Karpas-422 (cell line): ENCODE measurements around the gene ARF6. TPM values are rescaled to one million over a fixed set of nuclear protein-coding genes. Genes with fewer than 3 reads are reported as not detected.
A peak's percentile ranks its signal among the peaks of the same experiment; 100 is the strongest.

Experiments used
- DNase-seq: peaks from one replicate; pipeline ENCODE4 v3.0.0-alpha.2; 2015
- H2AFZ ChIP-seq: fragments of 200-600 bp; sonication (generic); 2 replicates; pipeline ENCODE4 v1.6.1; 2014; ENCODE audit warnings: antibody characterized with exemption, low read length, mixed read lengths
- H3K27ac ChIP-seq: fragments of 200-600 bp; sonication (generic); 2 replicates; pipeline ENCODE4 v1.5.1; 2014; ENCODE audit warnings: mild to moderate bottlenecking, low read length, moderate library complexity
- H3K27me3 ChIP-seq: fragments of 200-600 bp; sonication (generic); 2 replicates; pipeline ENCODE4 v1.6.1; 2014; ENCODE audit warnings: low read length, mixed read lengths
- H3K36me3 ChIP-seq: fragments of 200-600 bp; sonication (generic); 2 replicates; pipeline ENCODE4 v1.6.1; 2014; ENCODE audit warnings: low read length, mixed read lengths; ENCODE audit not compliant: insufficient read depth
- H3K4me1 ChIP-seq: fragments of 200-600 bp; sonication (generic); 2 replicates; pipeline ENCODE4 v1.6.1; 2014; ENCODE audit warnings: mild to moderate bottlenecking, low read length, mixed read lengths
- H3K4me2 ChIP-seq: fragments of 200-600 bp; sonication (generic); 2 replicates; pipeline ENCODE4 v1.6.1; 2014; ENCODE audit warnings: low read length, low read depth, mild to moderate bottlenecking; ENCODE audit not compliant: poor library complexity, severe bottlenecking
- H3K4me3 ChIP-seq: fragments of 200-600 bp; sonication (generic); 2 replicates; pipeline ENCODE4 v1.5.1; 2014; ENCODE audit warnings: mild to moderate bottlenecking, antibody characterized with exemption, low read length, mixed read lengths
- H3K79me2 ChIP-seq: fragments of 200-600 bp; sonication (generic); 2 replicates; pipeline ENCODE4 v1.6.1; 2014; ENCODE audit warnings: mild to moderate bottlenecking, low read length, mixed read lengths
- H3K9ac ChIP-seq: fragments of 200-600 bp; sonication (generic); 2 replicates; pipeline ENCODE4 v1.6.0; 2014; ENCODE audit warnings: low read length
- H3K9me2 ChIP-seq: fragments of 200-600 bp; sonication (generic), shearing (Covaris generic); replicated peaks from 2 replicates; pipeline ENCODE4 v1.6.0; 2014; ENCODE audit warnings: mild to moderate bottlenecking, low read length, moderate library complexity; ENCODE audit not compliant: insufficient read depth
- H3K9me3 ChIP-seq: fragments of 300-700, 200-600 bp; sonication (generic); 2 replicates; pipeline ENCODE4 v1.6.1; 2014; ENCODE audit warnings: low read length, mixed read lengths
- H4K20me1 ChIP-seq: fragments of 200-600 bp; sonication (generic); 2 replicates; pipeline ENCODE4 v1.6.1; 2014; ENCODE audit warnings: mild to moderate bottlenecking, antibody characterized with exemption, low read length, low read depth; ENCODE audit not compliant: insufficient read depth
- total RNA-seq: library from RNA; depleted of rRNA; stranded (reverse); fragments of >200 nt; shearing (Covaris generic); gene quantifications from 2 replicates; pipeline ENCODE4 v1.2.3, GENCODE V29; 2014; ENCODE audit warnings: low replicate concordance; rRNA removed

ARF6 gene
- 55.0 and 58.9 TPM in 2 replicates for total RNA-seq

DNA sequence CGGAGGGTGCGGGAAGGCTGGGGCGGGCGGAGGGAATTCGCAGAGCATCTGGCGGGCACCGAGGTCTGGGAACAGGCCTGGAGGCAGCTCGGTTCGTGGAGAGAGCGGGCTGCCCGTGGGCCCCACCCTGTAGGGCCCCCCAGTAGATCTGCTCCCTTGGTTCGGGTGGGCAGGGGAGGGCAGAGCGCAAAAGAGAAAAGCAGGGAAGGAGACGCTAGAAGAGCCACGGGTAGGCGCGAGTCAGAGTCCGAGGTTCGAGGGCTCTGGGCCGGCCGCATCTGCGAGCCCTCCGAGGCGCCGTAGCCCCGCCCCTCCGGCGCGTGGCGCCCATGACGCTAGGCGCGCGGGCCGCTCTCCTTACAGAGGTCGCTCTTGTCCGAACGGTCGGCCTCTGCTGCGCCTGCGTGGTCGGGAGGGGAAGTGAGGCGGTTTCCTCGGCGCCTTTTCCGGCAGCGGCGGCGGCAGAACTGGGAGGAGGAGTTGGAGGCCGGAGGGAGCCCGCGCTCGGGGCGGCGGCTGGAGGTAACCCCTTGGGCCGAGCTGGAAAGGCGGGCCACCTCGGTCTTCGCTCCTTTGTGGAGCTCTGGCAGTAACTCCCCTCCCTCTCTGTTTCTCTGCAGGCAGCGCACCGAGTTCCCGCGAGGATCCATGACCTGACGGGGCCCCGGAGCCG is at the start of gene ARF6:
ARF6 (plus strand) TSS at position 447 of the 673 bp plus-strand sequence. CDS start 655 bp downstream, outside the sequence.
- H3K4me2 ChIP-seq: peak within 1 kb of the TSS; percentile 77
- H3K36me3 ChIP-seq: peaks cover 32% of the 10 kb centered on the region
- peaks cover 52% of the 10 kb centered on the region for H3K4me1 ChIP-seq
- H3K9me3 ChIP-seq: no peaks in the 10 kb centered on the region
- DNase-seq: peak; percentile 100
- H3K27ac ChIP-seq: peak within 1 kb of the TSS; percentile 91
- H3K4me3 ChIP-seq: peak within 1 kb of the TSS; percentile 98
- H2AFZ ChIP-seq: peak within 1 kb of the TSS; percentile 19; the same call in 1 of the 2 replicates
- peaks cover 31% of the 10 kb centered on the region for H4K20me1 ChIP-seq
- no peaks in the 10 kb centered on the region for H3K27me3 ChIP-seq
- H3K9ac ChIP-seq: peak within 1 kb of the TSS; percentile 99
- H3K79me2 ChIP-seq: peaks cover 49% of the 10 kb centered on the region
- H3K9me2 ChIP-seq: no peaks in the 10 kb centered on the region

DNA sequence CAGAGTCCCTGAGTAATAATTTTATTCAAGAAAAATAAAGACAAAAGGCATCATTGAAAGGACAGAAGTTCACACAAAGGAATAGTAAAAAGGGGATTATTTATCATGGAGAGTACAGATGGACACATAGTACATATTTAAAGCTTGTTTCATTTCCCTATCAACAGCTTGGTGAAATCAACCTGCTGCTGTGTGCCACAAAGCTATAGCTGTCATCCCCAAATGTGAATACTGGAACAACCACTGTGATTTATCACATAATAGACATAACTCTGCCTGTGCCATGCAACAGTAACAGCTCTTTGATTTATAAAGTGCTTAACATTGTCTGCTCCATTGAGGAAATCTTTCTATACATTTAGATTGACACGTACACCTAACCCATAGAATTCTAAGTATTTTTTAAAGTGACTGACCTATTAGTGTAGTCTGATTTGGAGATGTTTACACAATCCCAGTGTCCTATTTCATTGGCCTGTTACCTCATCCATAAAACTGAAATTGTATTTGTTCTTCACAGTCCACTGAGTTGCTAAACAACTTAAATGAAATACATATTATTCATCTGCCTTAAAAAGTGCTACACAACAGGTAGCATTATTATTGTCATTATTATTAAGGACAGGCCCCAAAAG is 43.6 kb upstream of the ARF6 start:
- no peaks in the 10 kb centered on the region for H3K9me2 ChIP-seq
- no peak overlapping the region for H3K4me2 ChIP-seq
- H3K27me3 ChIP-seq: no peaks in the 10 kb centered on the region
- H3K4me3 ChIP-seq: no peak overlapping the region
- H3K9me3 ChIP-seq: no peaks in the 10 kb centered on the region
- 0 out of 2 replicates have a peak, but pooled peaks cover 5% of the 10 kb centered on the region for H4K20me1 ChIP-seq
- peaks cover 35% of the 10 kb centered on the region for H3K4me1 ChIP-seq
- no peak overlapping the region for H2AFZ ChIP-seq
- peak; percentile 39 for DNase-seq
- no peak overlapping the region for H3K27ac ChIP-seq
- peaks cover 47% of the 10 kb centered on the region for H3K36me3 ChIP-seq
- peaks cover 55% of the 10 kb centered on the region for H3K79me2 ChIP-seq
- no peak overlapping the region for H3K9ac ChIP-seq

DNA sequence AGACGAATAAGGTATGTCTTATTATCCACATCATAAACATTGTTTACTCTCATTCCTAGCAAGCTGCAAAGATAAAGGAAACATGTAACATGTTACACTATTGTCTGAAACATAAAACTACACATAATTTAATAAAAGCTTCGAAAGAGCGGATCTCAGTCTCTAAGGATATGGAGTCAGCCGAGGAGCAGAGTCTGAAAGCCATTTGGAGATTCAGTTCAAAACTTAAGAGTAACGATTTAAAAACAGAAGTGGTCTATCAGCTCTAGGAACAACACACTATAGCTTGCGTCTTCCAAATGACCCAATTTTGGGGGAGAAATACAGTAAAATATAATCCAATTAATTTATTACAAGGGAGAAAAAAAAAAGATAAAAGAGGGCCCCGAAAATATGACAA is 41.1 kb upstream of the ARF6 start:
- Histone ChIP-seq H3K79me2 (peaks cover 47% of the 10 kb centered on the region), H3K27me3 (no peaks in the 10 kb centered on the region), H3K36me3 (peaks cover 26% of the 10 kb centered on the region; the same call in 1 of the 2 replicates), H3K9ac (peak overlapping the region; percentile 82), H4K20me1 (0 out of 2 replicates have a peak, but pooled peaks cover 5% of the 10 kb centered on the region), H3K4me2 (peak overlapping the region; percentile 94), H3K9me2 (no peaks in the 10 kb centered on the region), H3K27ac (peak overlapping the region; percentile 15), H2AFZ (peak overlapping the region; percentile 76; the same call in 1 of the 2 replicates), H3K9me3 (no peaks in the 10 kb centered on the region), H3K4me3 (peak overlapping the region; percentile 87), H3K4me1 (peaks cover 35% of the 10 kb centered on the region)
- peak; percentile 60 for DNase-seq

DNA sequence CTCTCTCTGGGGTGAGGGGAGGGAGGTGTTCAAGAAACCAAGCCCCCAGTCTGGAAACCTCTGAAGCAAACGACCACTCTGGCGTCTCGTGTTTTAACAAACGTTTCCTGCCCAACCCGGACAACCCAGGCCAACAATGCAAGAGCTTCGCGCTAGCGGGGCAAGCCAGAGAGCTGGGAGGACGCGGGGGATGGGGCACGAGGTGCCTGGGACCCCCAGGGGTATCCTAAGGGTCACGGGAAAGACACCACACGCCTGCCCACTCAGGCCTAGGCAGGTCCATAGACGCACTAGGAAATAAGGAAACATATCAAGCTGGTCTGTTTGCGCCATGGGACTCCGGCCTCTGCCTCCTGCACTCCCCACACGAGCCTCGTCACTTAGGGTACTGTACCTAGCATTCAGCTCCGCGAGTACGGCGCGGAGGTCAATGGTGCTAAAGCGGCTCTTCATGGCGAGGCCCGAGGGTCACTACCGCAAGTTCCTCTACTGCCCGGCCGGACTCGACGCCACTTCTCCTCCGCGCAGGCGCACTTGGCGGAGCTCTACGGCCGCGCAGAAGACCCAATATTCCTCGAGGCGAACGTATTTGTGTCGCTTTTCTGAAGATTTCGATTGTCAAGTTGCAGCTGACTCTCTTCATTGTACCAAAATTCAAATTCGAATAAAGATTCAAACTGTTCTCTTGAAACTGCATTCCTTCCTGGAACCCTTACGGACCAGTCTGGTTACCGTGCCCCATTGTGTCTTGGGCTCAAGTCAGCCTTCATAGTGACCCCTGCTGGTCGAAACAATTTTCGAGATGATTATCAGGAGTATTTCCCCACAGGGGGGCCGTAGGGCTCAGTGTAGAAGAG is 40.4 kb upstream of the ARF6 start, which contains the start of gene NEMF:
NEMF (minus strand) TSS at position 488 of the 857 bp plus-strand sequence; CDS start at position 453, 35 bp downstream.
- Histone ChIP-seq H3K27ac (peak within 1 kb of the TSS; percentile 15), H3K4me1 (peaks cover 39% of the 10 kb centered on the region), H3K4me2 (peak within 1 kb of the TSS; percentile 94), H3K9me2 (no peaks in the 10 kb centered on the region), H3K79me2 (peaks cover 43% of the 10 kb centered on the region), H4K20me1 (0 out of 2 replicates have a peak, but pooled peaks cover 5% of the 10 kb centered on the region), H3K27me3 (no peaks in the 10 kb centered on the region), H3K36me3 (peaks cover 23% of the 10 kb centered on the region; the same call in 1 of the 2 replicates), H3K9me3 (no peaks in the 10 kb centered on the region), H3K9ac (peak within 1 kb of the TSS; percentile 82), H2AFZ (peak within 1 kb of the TSS; percentile 76), H3K4me3 (peak within 1 kb of the TSS; percentile 87)
- DNase-seq: peak; percentile 97

DNA sequence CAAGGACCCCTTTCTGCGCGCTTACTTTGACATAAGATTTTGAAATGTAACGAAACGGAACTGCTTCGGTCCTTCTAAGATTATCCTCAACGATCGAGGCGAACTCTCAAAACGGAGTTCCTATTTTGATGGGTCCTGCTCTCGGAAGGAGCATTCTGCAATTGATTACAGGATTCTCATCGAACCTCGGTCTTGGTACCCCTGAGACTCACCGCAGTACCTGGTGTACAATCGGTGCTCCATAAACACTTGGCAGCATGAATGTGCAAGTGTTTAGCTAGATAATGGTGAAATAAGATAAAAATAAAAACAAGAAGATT is 39.8 kb upstream of the ARF6 start:
- H4K20me1 ChIP-seq: 0 out of 2 replicates have a peak, but pooled peaks cover 5% of the 10 kb centered on the region
- peak overlapping the region; percentile 87 for H3K4me3 ChIP-seq
- DNase-seq: no peak
- peaks cover 23% of the 10 kb centered on the region; the same call in 1 of the 2 replicates for H3K36me3 ChIP-seq
- H3K9me3 ChIP-seq: no peaks in the 10 kb centered on the region
- peak overlapping the region; percentile 94 for H3K4me2 ChIP-seq
- H3K9ac ChIP-seq: peak overlapping the region; percentile 82
- no peaks in the 10 kb centered on the region for H3K27me3 ChIP-seq
- H3K27ac ChIP-seq: peak overlapping the region; percentile 15; the same call in 1 of the 2 replicates
- H3K4me1 ChIP-seq: peaks cover 44% of the 10 kb centered on the region
- no peaks in the 10 kb centered on the region for H3K9me2 ChIP-seq
- peaks cover 43% of the 10 kb centered on the region for H3K79me2 ChIP-seq
- peak overlapping the region; percentile 76 for H2AFZ ChIP-seq

DNA sequence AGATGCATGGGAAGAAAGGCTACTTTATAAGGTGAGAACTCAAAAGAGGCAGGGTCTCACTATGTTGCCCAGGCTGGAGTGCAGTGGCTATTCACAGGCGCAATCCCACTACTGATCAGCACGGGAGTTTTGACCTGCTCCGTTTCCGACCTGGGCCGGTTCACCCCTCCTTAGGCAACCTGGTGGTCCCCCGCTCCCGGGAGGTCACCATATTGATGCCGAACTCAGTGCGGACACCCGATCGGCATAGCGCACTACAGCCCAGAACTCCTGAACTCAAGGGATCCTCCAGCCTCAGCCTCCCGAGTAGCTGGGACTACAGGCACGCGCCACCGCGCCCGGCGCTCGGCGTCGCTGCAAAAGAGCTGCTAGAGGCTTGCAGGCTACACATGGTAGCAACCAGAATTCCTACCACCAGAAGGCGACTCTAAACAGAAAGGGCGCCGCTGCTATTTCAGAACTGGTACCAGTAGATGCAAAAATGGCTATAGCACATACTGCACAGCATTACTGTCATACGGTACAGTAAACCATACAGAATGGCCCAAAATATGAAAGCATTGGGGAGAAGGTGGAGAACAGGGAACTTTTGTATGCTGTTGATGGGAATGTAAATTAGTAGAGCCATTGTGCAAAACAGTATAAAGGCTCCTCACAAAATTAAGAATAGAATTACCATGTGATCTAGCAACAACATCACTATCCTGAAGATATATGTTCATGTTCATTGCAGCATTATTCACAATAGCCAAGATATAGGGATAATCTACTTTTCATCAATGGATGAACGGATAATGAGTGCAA is 39.1 kb upstream of the ARF6 start:
- Histone ChIP-seq H3K4me2 (peak overlapping the region; percentile 94), H3K27ac (no peak overlapping the region), H2AFZ (peak overlapping the region; percentile 57), H3K36me3 (peaks cover 21% of the 10 kb centered on the region; the same call in 1 of the 2 replicates), H3K9ac (peak overlapping the region; percentile 82; the same call in 1 of the 2 replicates), H3K27me3 (no peaks in the 10 kb centered on the region), H3K79me2 (peaks cover 39% of the 10 kb centered on the region), H3K9me2 (no peaks in the 10 kb centered on the region), H3K4me1 (peaks cover 50% of the 10 kb centered on the region), H3K4me3 (peak overlapping the region; percentile 87), H4K20me1 (0 out of 2 replicates have a peak, but pooled peaks cover 5% of the 10 kb centered on the region), H3K9me3 (no peaks in the 10 kb centered on the region)
- peak; percentile 80 for DNase-seq

DNA sequence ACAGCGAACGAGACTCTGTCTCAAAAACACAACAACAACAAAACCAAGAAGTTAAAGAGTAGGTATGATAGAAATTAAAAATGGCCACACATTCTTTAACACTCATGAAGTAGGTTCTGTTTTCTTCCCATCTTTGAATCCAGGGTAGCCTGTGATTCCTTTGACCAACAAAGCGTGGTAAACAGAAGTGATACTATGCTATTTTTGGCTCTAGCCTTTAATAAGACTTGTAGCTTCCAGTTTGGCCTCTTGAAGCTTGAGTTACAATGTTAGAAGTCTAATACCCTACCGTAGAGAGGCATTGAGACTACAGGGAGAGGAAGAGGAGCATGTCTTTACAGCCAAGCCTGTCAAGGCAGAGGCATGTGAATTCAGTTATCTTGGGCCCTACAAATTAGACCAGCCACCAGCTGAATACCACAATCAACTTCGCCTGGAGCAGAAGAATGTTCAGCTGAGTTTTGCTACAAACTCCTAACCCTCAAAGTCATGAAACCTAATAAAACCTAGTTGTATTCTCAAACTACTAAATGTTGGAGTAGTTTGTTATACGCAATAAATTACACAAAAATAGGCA is 35.4 kb upstream of the ARF6 start:
- peak; percentile 71 for DNase-seq
- H2AFZ ChIP-seq: no peak overlapping the region; the same call in 1 of the 2 replicates

More for the DNA sequence above, 35.4 kb upstream of the ARF6 start:
- H3K36me3 ChIP-seq: no peaks in the 10 kb centered on the region
- peaks cover 1% of the 10 kb centered on the region for H3K79me2 ChIP-seq
- H3K9ac ChIP-seq: peak overlapping the region; percentile 5; the same call in 1 of the 2 replicates
- H3K4me2 ChIP-seq: peak overlapping the region; percentile 14
- no peaks in the 10 kb centered on the region for H3K9me3 ChIP-seq
- H3K4me3 ChIP-seq: no peak overlapping the region
- H3K27me3 ChIP-seq: no peaks in the 10 kb centered on the region
- H4K20me1 ChIP-seq: no peaks in the 10 kb centered on the region
- H3K27ac ChIP-seq: peak overlapping the region; percentile 23; the same call in 1 of the 2 replicates
- H3K9me2 ChIP-seq: no peaks in the 10 kb centered on the region
- H3K4me1 ChIP-seq: peaks cover 43% of the 10 kb centered on the region
